GM18520 (cell line): ENCODE results near the gene STK11.

Experiments
- ATAC-seq: cut with Tn5 transposase; IDR thresholded peaks from one replicate; pipeline ENCODE4 v1.9.1; 2021; ENCODE audit not compliant: unreplicated experiment

Gene STK11

GRCh38 chr19:1224047-1224825 lies 18.7 kb downstream of the STK11 start:
- no peak for ATAC-seq

- ATAC-seq, result no peak
Measured at GRCh38 chr19:1224847-1225246, 19.3 kb downstream of the STK11 start.

GRCh38 chr19:1225440-1226226 lies 20.1 kb downstream of the STK11 start:
- ATAC-seq, result no peak

GRCh38 chr19:1226227-1226518 lies 20.6 kb downstream of the STK11 start:
- no peak for ATAC-seq

- no peak for ATAC-seq
Measured at GRCh38 chr19:1226522-1227303, 21.1 kb downstream of the STK11 start.

GRCh38 chr19:1227304-1228054 lies 21.9 kb downstream of the STK11 start:
- no peak for ATAC-seq

DNA sequence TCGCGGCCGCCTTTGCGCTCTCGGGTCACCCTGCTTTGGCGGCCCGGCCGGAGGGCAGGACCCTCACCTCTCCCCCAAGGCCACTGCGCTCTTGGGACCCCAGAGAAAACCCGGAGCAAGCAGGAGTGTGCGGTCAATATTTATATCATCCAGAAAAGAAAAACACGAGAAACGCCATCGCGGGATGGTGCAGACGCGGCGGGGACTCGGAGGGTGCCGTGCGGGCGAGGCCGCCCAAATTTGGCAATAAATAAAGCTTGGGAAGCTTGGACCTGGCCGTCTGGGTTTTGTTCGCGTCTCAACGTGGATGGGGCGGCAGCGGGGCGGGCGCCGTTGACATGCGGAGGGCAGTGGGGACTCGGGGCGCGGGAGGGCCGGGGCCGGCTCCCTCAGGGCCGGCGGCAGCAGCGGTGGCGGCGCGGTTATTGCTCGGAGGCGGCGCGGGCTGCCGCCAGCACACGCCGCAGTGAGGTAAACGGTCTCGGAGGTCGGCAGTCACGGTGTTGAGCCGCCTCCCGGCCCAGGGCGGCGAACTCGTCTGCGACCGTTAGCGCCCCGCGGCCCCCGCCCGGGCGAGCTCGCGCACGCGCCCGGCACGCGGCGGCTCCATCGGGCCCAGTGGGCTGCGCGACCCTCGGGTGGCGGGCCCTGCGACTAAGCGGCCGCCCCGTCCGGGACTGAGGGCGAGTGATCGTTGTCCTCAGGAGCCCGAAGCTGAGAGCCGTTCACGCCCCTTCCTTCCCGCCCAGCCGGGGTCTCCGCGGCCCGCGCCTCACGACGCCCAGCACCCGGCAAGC lies 22.8 kb downstream of the STK11 start:
- no peak for ATAC-seq

- no peak for ATAC-seq
Measured at GRCh38 chr19:1229056-1229923, 23.7 kb downstream of the STK11 start.

DNA sequence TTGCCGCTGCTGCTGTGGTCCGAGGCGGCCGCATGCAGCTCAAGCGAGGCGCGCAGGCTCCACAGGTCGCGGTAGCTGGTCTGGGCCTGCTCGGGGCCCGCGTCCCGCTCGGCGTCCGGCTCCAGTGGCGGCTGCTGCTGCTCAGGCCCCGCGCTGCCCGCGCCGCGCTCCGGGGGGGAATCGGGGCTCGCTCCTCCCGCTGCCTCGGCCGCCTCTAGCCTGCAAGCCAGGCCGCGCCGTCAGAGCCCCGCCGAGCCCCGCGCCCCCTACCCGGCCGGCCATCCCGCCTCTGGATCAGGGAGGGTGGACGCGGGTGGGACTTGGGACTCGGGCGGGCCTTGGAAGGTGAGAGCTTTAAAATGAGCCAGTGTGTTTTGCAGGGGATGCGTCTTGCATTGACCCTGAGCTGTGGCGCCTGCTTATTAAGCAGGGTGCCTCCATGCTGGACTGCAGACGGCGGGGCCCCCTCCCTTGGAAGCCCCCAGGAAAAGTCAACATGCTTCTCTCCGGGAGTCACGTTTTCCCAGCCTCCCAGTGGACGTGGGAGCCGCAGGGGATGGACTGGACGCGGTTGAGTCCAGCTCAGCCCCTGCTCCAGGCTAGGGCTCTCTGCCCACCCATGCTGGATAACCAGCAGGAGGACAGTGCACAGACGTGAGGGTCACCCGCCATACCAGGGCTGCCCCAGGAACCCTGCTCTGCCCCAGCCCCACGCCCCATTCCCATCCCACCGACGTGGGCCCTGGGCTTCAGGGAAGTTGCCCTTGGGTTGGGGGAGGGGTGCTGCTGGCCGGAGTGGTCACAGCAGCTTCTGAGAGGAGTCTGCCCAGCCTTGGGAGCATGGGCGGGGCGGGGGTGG lies 24.6 kb downstream of the STK11 start:
- no peak for ATAC-seq

- no peak for ATAC-seq
Measured at GRCh38 chr19:1230783-1231489, 25.4 kb downstream of the STK11 start.

DNA sequence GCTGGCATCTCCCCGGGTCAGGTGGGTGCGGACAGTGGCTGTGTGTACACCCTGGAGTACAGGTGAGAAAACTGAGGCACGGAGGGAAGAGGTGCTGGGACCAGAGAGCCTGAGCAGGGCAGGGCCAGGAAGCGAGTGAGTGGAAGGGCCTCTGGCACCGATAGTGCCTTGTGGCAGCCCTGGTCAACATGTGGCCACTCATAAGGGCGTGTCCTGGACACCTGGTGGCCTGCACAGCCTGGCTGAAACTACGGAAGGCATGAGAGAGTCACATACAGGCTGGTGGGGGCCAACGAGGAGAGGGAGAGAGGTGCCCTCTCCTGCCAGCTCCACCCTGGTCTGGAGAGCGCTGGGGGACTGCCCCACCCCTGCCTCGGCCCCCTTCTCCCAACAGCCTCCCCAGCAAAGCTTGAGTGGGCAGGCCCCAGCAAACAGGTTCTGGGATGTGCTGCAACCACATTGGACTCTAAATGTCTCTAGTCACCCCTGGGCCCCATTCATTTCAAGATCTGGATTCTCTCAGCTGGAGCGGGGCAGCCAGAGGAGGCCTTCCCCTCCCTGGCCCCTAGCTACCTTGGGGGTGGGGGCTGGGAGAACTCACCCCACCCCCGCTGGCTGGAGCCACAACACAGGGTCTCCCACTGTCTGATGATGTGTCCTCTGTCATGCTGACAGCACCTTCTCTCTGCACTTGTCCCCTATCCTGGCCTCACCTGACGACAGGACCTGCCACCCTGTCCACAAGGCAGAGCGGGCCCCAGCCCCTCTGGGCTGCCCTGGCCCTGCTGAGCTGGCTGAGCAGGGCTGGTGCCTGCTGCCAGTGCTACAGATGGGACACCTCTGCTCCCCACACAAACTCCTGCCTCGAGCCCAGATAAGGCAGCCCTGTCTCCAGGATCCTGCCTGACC lies 26.4 kb downstream of the STK11 start:
- no peak for ATAC-seq

- no peak for ATAC-seq
Measured at GRCh38 chr19:1232652-1233072, 27.1 kb downstream of the STK11 start.

DNA sequence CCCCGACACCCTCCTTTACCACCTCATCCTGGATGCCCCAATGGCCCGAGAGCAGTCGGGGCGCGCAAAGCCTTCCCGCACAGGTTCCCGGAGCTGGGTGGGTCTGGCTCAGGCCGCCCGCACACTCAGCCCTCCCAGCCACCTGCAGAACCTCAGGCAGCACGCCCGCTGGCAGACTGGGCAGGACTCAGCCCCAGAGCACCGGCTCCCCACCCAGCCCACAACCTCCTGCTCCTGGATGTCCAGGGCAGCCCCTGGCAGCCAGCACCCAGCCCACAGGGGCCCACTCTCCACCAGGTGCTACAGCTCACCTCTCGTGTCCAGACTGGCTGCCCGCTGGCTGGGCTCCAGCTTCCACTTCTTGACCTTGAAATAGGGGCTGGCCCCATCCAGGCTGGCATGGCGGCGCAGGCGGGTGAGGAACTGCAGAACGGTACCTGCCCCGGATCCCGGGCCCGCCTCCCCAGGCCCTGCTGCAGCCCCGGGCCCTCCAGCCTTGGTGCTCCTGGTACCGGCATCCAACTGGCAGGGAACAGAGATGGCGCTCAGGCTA lies 27.6 kb downstream of the STK11 start:
- ATAC-seq, result no peak

GRCh38 chr19:1234051-1234954 lies 28.7 kb downstream of the STK11 start:
- no peak for ATAC-seq

DNA sequence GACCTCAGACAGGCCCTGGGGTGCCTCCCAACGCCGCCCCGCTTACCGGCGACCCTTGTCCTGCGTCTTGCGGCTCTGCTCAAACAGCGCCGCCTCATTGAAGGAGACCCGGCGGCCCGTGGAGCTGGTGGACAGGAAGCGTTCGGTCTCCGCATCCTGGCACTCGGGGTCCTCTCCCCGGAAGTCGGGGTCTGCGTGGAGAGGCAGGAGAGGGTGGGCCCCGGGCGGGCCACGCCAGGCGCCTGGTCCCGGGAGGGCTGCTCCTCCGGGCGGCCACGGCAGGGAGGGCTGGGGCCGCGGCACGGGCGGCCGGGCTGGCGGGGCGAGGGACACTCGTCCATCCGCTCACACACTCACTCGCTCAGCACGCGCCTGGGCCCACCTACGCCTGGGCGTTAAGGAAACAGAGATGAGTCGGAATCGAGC lies 29.4 kb downstream of the STK11 start:
- ATAC-seq, result no peak
